ENCODE results near the gene TNFRSF21.

Gene TNFRSF21

DNA sequence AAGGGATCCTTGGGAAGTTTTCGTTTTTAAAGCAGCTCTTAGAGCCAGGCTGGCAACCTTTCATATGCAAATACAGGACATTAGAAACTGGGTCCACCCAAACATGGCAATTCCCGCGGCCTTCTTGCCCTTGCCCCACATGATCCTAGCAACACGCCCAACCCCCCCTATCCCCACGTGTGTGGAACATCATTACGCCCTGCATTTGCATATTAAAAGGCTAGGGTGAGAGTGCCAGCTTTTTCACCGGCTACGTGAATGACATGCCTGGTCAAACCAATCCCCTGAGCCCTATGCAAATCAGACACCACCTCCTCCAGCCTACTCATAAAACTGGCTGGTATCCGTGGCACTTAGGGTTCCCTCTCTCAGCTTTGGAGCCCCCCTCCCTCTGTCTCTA, 88.1 kb downstream of the TNFRSF21 start:
- DNase-seq (ENCODE audit: low read depth): no peak
- no peak overlapping the region for H3K4me3 ChIP-seq (ENCODE audit: low read length)
- TF ChIP-seq, protein P1, sequence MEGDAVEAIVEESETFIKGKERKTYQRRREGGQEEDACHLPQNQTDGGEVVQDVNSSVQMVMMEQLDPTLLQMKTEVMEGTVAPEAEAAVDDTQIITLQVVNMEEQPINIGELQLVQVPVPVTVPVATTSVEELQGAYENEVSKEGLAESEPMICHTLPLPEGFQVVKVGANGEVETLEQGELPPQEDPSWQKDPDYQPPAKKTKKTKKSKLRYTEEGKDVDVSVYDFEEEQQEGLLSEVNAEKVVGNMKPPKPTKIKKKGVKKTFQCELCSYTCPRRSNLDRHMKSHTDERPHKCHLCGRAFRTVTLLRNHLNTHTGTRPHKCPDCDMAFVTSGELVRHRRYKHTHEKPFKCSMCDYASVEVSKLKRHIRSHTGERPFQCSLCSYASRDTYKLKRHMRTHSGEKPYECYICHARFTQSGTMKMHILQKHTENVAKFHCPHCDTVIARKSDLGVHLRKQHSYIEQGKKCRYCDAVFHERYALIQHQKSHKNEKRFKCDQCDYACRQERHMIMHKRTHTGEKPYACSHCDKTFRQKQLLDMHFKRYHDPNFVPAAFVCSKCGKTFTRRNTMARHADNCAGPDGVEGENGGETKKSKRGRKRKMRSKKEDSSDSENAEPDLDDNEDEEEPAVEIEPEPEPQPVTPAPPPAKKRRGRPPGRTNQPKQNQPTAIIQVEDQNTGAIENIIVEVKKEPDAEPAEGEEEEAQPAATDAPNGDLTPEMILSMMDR (conservative IDR thresholded peaks at IDR 0.05; ENCODE audit: low read length): no peak

DNA sequence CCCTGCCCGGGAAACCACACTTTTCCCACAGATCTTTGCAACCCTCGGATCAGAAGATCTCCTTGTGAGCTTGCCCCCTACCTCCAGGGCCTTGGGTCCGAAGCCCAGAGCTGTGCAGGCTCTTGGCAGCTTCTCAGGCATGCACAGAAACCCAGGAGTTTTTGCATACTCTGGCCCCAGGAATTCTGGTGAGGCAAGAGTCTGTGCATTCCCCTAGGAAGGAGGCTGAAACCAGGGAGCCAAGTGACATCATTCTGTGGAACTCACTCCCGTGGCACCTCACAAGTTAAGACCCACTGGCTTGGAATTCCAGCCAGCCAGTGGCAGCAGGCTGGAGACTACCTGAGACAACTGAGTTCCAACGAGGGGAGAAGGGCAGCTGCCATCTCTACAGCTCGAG, 100.1 kb downstream of the TNFRSF21 start:
- H3K4me3 ChIP-seq (ENCODE audit: low read length): no peak overlapping the region
- DNase-seq (ENCODE audit: low read depth): peak; percentile 78
- TF ChIP-seq, protein P1 (conservative IDR thresholded peaks at IDR 0.05; ENCODE audit: low read length): no peak

DNA sequence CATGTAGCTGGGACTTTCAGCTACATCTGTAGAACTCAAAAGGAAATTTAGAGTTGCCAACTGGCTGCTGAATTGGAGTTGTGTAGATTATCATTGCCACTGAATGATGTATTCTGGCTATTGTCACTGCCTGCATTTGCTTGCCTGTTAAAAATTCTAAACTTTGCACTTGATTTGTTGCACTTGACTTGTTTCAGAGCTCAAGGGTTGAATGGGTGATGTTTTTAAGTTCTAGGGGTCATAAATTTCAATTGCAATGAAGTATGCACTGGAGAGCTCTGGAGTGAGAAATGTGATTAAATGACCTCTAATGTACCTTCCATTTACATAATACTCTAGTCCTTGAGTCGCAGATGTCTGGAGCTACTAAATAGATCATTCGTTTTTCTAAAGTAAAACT, 102.4 kb downstream of the TNFRSF21 start:
- no peak for DNase-seq (ENCODE audit: low read depth)
- TF ChIP-seq, protein P1 (conservative IDR thresholded peaks at IDR 0.05; ENCODE audit: low read length): no peak
- no peak overlapping the region for H3K4me3 ChIP-seq (ENCODE audit: low read length)

DNA sequence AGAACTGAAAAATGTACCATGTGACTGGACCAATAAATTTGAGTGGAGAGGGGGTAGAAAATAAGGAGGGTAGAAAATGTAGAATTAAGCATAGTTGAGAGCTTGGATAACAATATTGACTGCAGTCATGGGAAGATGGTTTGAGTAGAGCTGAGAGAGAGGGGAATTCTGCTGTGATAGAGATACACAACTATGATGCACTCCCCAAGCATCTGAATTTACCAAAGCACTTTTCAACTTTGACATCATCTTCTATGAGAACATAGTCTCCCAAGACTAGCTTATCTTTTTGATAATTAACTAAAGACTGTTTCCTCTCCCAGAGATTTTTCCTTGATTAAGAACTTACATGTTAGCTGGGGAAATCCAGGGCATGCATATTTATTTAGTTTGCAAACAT, 103.1 kb downstream of the TNFRSF21 start:
- TF ChIP-seq, protein P1 (conservative IDR thresholded peaks at IDR 0.05; ENCODE audit: low read length): no peak
- no peak overlapping the region for H3K4me3 ChIP-seq (ENCODE audit: low read length)
- DNase-seq (ENCODE audit: low read depth): no peak

DNA sequence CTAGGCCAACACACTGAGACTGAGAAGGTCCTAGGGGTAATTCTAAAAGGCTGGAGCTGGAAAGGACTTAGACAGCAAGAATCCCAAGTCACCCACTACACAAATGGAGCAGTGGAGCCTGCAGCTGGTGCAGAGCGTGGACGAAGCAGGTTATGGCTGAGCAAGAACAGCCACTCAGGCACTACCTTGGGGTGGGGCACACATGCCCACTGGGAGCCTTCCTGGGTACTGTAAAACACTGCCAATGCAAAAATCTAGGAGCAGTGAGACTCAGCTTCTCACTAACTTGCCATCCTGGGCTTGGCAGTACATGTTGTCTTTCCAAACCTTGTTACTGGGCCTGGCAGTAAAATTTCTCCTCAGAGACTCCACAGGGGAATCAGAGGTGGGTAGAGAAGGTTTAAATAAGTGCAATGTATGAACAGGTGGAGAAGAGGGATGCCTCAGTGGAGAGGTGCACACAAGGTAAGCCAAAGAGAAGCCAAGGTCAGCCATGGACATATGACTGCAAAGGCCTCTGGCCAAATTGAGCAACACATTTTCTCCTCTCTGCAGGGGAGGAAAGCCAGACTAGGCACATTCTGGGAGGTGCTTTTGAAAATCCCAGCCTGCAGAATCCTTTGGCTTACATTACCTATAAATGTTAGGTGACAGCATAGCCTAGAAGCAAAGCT, 105.6 kb downstream of the TNFRSF21 start:
- TF ChIP-seq, protein P1 (conservative IDR thresholded peaks at IDR 0.05; ENCODE audit: low read length): no peak
- no peak overlapping the region for H3K4me3 ChIP-seq (ENCODE audit: low read length)
- no peak for DNase-seq (ENCODE audit: low read depth)

DNA sequence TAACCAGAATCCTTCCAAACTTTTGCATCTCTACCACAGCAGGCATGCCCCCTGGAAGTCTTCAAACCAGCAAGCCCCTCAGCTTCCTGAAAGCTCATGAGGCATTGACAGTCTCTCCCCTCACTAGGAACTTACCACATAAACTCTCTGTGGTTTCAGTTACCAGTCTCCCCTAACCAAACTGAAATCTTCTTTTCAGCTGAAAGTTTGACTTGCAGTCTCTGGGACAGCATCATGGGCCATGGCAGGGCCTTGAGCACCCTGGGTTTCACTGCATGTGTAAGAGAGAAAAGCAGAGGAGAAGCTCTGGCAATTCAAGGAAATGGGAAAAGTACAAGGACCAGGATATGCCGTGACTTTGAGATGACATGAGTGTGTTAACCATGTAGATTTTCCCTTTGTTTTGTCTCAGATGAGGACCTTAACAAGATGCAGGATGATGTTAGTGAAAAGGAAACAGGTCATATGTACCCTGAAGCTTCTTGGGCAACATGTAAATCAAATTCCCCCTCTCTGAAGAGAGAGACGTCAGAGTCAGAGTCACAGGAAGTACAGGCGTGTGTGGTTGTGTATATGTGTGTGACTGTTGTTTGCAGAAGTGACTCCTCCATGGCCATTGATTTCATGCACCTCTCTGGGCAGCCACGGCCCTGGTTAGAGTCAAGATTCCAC, 106.3 kb downstream of the TNFRSF21 start:
- H3K4me3 ChIP-seq (ENCODE audit: low read length): no peak overlapping the region
- TF ChIP-seq, protein P1 (conservative IDR thresholded peaks at IDR 0.05; ENCODE audit: low read length): no peak
- DNase-seq (ENCODE audit: low read depth): no peak

DNA sequence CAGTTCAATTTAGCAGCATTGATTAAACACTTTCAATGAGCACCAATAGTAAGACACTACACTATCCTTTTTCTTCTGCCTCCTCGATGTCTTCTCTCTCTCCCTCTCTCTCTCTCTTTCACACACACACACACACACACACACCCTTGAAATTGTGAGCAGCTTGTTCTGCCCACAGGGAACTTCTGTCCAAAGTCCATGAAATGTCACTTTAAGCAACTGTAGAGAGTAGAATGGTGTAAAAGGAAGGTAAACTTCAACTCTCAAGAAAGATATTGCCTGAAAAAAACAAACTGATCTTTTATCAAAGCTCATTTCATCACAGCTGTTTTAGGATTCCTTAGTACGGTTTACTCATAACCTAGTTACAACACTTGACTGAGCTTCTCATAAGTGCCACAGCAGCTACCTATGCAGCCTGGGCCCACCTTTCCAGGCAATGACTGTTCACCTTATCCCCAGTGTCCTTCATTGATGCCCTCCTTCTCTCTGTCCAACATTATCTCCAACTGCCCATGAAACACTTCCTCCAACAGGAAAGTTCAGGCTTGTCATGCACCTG, 107.0 kb downstream of the TNFRSF21 start:
- no peak overlapping the region for H3K4me3 ChIP-seq (ENCODE audit: low read length)
- TF ChIP-seq, protein P1 (conservative IDR thresholded peaks at IDR 0.05; ENCODE audit: low read length): no peak

More for the DNA sequence above, 107.0 kb downstream of the TNFRSF21 start:
- no peak for DNase-seq (ENCODE audit: low read depth)

Data from AG10803 (cell line).